GM21576 (cell line): ENCODE results near the gene PTPRN.
A peak's percentile ranks its signal among the peaks of the same experiment; 100 is the strongest.
"Not testable (repeated sequence)": the region's sequence is repeated elsewhere in the genome, so short reads cannot be mapped to it uniquely, and the experiment has no call there.

Experiments used
- ATAC-seq: cut with Tn5 transposase; IDR thresholded peaks from one replicate; pipeline ENCODE4 v1.9.1; 2021; ENCODE audit warnings: mild to moderate bottlenecking, moderate library complexity; ENCODE audit not compliant: unreplicated experiment

Gene PTPRN

DNA sequence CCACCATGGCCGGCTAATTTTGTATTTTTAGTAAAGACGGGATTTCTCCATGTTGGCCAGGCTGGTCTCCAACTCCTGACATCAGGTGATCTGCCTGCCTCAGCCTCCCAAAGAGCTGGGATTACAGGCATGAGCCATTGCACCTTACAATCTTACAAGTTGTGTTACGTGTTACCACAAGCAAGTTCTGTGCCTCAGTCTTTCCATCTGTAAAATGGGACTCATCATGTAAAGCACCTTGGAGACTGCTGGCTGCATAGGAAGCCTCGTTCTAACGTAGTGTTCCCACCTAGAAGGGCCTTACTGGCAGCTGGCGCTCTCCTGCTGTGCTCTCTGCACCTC is 20.0 kb downstream of the PTPRN start:
- no peak for ATAC-seq

DNA sequence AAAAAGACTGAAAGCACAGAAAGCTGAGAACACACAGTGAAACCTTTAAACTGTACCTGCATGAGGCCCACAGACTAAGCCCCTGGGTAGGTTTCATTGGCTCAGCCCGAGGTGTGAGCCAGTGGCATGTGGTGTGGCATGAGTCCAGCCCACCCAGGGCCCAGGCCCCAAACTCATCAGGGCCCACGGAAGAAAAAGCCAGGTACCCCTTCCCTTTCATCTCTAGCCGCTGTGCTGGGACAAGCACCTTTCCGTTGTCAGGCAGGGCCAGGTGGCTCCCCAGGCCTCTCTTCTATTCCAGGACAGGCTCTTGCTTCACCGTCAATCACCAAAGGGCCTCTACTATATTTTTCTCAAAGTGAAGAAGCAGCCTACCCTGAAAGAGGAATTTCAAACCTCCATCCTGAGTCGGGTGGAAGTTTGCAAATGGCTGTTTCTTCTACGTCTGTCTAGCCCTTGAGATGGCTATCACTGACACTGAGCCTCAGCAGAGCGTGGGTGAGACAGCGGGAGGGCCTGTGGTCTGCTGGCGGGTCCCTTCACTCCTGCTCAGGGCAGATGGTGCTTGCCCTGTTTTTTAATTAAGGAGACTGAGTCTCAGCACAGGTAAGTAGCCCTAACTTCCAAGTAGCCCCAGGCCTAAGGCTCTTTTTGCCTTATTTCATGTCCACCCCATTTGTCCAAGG is 21.5 kb downstream of the PTPRN start:
- no peak for ATAC-seq

DNA sequence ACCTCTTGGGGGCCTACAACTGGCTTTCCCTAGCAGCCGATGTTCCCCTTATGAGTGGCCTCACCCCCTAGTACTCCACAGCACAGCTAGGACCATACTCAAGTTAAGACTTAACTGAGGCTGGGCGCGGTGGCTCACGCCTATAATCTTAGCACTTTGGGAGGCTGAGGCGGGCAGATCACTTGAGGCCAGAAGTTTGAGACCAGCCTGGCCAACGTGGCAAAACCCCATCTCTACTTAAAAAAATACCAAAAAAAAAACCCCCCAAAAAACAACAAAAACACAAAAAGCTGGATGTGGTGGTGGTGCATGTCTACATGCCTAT is 22.1 kb downstream of the PTPRN start:
- not testable (repeated sequence) for ATAC-seq

DNA sequence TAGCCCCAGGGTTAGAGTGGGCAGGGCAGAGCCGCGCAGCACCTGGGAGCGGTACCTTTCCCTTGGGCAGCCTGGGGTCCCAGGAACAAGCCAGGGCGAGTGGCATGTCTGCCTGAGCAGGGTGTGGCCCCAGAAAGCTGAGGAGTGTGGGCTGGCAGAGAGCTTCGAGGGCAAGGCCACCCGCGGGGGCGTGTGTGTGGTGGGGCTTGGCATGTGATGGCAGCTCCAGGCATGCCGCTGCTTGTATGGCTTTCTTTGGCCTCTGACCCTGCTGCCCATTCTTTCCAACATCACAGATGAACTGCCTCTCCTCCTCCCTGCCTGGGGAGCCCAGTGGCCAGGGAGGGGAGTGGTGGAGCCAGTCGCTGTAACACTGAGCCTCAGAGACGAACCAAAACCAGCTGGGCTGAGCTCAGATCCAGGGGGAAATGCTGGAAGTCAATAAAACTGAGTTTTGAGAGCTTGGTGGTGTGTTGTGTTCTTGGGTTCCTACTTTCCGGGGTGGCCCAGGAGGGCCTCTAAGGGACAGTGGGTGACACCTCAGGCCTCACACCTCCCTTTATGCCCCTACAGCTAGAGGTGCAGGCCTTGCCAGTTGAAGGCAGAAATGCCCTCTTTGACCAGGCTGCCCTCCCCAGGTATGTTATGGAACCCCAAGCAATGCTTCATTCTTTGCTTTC is 22.6 kb downstream of the PTPRN start:
- ATAC-seq = no peak

DNA sequence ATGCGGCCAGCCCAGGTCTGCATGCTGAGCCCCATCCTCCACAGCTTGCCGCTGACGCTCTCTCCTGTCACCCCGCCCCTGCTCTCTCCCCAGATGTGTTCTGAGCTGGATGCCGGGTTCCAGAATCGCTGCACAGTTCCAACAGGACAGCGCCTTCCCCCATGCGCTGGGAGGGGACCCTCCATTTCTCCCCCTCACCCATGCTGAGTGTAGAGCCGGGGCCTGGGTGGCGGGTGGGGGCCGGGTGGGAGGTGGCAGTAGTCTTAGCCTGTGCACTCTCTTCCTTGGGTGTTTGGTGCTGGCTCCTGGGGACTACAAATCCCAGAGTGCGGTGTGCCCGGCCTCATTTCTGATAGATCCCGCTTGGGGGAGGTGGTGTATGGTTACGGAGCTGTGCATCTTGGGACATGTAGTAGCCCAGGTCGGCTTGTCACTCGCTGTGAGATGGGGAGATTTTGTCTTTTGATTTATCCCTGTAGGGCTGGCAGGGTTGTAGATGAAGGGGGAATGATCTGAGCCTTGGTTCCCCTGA is 23.2 kb downstream of the PTPRN start:
- ATAC-seq = no peak

DNA sequence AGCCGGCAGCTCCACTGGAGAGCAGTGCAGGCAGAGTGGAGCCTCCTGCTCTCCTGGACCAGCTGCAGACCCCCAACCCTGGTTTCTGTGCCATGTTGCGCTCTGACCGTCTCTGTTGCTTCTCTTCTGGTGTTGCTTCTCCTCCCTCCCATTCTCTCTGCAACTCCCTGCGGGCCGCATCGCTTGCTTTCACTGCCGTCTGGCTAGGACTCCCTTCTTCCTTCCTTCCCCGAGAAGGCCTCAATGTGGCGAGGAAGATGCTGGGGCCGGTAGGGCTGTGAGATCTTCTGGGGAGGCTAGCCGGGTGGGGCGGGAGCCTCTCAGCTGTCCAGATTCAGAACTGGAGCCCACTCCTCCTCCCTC is 23.8 kb downstream of the PTPRN start:
- no peak for ATAC-seq

DNA sequence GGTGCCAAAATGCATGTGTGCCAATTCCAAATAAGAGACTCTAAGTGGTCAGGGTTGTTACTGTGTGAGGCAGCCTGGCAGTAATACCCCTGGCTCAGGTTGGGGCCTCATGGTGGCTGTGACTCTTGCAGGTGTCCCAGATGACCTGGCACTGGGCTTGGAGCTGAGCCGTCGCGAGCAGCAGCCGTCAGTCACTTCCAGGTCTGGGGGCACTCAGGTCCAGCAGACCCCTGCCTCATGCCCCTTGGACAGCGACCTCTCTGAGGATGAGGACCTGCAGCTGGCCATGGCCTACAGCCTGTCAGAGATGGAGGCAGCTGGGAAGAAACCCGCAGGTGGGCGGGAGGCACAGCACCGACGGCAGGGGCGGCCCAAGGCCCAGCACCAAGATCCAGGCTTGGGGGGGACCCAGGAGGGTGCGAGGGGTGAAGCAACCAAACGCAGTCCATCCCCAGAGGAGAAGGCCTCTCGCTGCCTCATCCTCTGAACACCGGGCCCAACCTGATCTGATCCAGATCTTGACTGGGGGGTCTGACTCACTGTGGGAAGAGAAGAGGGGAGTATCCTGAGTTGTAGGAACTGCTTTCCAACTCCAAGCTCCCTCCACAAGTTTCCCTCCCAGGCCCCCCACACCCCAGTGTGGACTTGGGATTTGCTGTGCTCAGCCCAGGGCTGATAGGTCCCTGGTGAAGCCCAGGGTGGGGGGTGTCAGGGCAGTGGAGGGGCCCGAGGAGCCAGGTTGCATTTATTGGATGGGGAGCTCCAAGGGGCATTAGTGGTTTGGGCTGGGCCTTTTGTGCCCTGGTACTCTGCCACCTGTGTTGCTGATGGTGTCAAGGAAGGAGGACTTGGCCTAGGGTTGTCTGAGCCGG is 24.5 kb downstream of the PTPRN start:
- no peak for ATAC-seq

DNA sequence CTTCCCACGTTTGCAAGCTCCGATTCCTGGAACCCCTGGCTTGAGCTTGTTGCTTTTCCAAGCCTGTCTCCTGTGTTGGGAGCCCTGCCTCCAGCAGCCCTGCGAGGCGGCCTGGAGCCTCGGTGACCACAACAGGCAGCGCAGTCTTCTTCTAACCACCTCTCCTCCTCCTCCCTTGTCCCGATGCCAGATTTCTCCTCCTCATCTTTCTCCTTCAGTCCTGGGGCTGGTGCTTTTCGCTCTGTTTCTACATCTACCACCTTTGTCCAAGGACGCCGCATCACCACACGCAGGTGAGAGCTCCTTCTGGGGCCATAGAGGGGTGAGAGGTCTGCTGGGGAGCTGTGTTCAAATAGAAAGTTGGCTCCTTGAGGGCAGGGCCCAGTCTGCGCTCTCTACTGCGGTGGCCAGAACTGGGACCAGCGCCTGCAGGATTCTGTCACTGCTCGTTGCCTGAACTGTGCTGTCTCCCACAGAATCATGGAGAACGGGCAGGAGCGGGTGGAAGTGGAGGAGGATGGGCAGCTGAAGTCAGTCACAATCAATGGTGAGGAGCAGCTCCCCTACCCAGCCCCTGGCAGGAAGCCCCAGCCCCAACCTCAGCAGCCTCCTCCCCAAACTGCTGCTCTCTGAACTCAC is 26.1 kb downstream of the PTPRN start:
- no peak for ATAC-seq

DNA sequence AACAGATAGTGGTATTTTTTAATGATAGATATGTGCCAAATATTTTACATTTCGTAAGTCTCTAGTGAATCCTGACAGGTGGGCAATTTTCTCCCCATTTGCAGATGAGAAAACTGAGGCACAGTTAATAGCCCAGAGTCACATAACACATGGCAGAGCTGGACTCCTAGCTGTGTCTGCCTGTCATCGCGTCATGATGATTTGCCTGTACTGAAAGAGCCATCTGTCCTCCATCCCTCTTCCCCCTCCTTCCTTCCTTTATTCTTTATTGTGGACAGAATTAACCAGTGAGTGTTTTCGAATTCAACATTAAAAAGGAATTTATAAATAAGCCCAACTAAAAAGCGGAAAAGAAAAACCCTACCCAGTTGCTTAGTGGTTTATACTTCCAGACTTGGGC is 26.8 kb downstream of the PTPRN start:
- no peak for ATAC-seq

DNA sequence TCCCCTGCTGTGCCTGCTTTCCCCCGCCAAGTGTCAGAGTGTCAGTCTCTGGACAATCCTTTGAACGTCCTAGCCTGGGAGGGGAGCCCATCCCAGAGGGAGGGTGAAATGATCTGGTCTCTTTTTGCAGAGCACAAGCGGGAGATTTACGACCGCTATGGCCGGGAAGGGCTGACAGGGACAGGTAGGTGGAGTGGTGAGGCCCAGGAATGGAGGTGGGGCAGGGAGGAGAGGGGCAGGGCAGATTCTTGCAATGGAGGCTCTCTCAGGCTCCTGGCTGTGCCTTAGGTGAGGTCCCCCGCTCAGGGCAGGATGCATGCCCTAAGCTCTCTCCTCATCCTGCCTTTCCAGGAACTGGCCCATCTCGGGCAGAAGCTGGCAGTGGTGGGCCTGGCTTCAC is 27.6 kb downstream of the PTPRN start:
- no peak for ATAC-seq

DNA sequence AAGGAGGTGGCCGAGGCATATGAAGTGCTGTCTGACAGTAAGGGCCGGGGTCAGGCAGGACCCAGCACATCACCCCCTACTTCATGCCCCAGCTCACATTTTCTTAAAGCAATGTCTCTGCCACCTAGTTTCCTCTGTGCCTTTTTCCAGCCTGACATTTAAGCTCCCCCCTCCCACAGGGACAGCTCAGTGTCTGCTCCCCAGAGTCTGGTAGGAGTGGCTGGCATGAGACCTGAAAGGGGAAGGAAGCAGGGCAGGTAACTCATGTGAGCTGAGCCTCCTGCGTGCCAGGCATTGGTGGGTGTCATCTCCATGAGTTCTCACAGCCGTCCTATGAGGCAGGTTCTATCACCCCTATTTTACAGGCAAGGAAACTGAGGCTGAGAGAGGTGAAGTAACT is 28.6 kb downstream of the PTPRN start:
- ATAC-seq = no peak

DNA sequence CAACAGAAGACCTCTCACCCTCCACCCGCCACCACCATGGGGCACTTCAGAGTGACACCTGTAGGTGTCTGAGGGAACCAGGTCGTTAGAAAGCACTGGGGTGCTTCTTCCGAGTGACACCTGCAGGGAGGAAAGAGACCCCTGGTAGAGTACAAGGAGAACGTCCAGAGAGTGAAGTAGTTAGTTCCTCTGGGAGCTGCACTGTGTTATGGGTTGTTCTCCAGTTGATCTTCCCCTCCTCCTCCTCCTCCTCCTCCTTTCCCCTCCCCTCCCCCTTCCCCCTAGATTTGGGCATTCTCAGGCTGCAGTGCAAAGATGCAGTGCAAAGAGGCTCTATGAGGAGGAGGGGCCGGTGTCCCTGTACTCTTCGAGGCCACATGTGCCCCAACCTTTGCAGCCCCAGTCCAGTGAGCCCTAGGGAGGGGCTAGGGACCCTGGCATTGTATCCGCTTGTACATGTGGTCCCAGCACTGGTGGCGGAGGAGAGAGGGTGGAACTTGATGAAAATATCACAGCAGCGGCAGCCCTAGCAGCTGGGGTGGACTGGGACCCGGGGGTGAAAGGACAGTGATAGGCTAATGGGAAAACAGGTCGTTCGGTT is 29.2 kb downstream of the PTPRN start:
- no peak for ATAC-seq

DNA sequence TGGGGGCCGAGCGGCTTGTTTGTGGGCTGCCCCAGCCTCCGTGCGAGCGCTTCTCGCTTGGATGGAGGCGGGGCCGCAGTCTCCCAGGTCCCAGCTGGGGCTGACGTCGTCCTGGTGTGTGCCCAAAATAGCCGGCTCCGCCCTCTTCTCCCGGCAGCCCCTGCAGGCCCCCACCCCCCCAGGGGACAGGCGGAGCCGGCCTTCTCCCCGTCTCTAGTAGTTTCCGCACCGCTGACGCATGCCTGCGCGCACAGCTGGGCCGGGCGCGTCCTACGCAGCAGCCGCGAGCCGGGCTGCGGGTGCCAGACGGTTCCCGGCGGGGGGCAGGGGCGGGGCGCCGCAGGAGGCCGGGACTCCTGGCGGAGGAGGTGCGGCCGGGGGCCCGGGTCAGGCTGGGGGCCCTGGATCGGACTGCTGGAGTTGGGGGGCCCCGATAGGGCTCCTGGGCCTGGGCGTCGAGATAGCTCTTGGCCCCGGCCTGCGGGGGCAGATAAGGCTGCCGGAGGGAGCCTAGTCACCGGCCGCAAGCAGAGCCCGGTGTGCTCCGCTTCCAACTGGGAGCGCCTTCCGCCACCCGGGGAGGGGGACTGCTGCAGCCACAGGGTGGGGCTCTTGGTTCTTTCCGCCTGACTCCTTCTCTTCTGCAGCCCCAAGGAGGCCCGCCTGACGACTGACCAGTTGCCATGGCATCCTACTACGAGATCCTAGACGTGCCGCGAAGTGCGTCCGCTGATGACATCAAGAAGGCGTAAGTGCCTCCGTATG is 29.9 kb downstream of the PTPRN start, which contains the start of gene DNAJB2:
Gene DNAJB2 (plus strand): TSS at position 216 of the 765 bp plus-strand sequence. CDS start 468 bp downstream, at position 684.
- ATAC-seq = peak; percentile 79

DNA sequence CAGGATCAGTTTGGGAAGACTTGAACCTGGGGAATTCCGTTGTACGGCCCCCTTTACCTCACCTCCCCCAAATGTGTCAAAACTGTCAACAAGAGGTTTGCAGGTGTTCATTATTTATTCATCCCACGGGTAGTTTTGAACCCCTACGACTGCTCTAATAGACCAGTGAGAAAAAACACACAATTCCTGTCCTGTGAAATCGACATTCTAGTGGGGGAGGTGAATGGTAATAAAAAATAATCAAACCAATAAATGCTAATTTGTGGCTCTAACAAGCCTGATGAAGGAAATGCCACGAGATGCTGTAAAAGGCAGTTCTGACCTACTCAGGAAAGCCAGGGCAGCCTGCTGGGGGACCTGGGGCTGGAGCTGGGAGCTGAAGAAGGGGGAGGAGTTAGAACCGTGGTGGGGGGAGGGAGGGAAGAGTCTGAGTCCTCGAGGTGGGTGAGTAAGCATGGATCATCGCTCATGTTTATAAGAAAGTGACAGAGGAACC is 30.5 kb downstream of the PTPRN start:
- ATAC-seq = no peak

DNA sequence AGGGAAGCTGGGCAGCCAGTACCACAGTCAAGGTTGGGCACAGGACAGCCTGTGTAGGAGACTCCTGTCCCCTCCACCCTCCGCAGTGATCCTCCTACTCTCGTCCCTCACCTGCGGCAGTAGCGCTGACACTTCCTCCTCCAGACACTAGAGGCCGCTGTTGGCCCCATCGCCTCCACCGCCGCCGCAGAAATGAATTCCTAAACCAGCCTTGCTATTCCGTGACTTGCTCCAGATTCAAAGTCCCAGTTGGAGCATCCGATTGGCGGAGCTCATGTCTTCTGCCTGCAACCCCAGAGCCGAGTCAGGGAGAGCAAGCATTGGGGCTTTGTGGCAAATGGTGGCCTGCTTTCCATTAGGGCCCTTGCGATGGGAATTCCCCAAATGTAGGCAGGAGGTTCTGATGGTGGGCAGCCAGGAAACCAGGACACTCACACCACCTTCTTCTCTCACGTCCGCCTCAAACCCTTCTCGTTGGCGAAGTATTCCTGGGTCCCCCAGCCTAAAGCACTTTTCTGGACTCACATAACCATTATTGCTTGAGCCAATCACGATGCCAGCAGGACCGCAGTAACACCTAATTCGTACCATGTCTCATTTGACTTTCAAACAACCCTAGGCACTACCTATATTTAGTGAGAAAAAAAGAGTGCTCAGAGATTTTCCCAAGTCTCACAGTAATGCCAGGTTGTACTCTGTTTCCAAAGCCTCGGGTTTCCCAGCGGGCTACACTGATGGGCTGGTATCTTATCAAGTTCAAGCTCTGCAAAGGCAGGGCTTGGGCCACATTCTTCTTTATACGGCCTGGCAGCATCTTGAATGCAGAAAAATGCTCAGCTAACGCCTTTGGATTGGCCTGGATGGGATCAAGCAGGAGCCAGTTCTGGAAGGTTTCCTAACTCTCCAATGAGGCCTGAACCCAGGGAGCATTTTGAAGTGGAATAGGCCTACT is 31.2 kb downstream of the PTPRN start:
- peak; percentile 27 for ATAC-seq

DNA sequence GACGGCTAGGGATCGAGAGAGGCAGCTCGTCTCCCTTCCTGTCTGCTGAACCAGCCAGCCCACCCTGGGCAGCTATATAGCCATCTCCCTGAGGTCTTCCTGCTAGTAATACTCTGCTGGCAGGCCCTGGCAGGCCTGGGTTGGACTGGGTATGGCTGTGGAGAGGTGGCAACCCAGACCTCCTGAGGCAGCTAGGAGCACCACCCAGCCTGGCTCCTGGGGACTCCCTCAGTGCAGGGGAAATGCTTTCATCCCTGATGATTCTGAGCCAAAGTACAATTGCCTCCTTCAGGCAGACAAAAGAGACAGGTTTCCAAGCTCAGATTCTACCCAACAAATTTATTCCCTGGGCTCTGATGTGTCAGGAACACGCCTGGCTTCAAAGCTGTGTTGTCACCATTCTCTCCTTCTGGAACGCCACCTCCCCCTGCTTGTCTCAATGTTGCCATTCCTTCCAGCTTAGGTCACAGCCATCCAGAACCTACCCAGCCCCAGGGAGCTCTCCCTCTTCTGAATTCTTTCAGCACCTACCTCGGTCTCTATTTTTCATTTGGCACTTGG is 34.8 kb downstream of the PTPRN start:
- ATAC-seq = no peak

DNA sequence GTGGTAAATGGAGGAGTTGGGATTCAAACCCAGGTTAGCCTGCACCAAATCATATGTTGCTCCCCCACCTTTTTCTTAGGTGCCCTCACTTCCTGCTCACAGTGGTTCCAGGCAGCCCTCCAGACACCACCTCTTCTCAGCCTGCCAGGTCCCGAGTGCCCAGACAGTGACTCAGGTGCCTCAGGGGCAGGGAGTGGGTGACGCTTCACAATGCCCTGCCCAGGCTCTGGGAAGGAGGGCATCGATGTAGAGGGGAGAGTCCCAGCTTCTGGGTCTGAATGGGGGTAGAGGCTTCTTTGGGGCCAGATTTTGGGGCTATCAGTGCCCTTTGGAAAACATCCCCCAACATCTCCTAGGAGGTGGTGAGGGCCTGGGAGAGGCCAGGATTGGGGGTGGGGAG is 35.3 kb downstream of the PTPRN start:
- ATAC-seq = no peak

DNA sequence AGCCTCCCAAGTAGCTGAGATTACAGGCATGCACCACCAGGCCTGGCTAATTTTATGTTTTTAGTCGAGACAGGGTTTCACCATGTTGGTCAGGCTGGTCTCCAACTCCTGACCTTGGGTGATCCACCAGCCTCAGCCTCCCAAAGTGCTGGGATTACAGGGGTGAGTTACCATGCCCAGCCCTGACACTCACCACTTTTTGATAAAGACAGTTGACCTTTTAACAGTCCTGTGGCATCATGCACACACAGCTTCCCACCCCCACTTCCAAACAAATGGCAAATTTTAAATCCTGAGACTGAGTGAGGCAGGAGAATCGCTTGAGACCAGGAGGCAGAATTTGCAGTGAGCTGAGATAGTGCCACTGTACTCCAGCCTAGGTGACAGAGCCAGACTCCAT is 36.2 kb downstream of the PTPRN start:
- ATAC-seq = no peak

DNA sequence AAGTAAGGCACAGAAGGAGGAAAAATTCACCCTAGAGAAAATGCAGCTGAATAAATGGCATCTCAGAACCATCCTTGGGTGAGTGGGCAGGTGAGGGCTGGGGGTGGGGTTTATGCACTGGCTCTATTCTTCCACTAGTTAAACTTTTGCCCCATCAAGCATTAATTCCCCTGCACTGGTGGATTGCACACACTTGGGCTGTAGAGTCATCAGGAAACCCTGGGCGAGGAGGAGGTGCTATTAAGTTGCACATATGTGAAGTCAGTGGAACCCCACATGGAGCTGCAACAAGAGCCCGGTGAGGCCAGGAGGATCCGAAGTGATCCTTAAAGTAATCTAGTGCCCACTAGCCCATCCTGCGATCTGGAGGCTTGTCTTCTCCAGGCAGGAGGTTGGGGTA is 36.8 kb downstream of the PTPRN start:
- ATAC-seq = no peak
